HepG2 (cell line): Measurements from ENCODE around the gene GALNT10. TPM values are rescaled to one million over a fixed set of nuclear protein-coding genes. Genes with fewer than 3 reads are reported as not detected.

Experiments
- CENPBD1 ChIP-seq: sonication (generic); formaldehyde crosslinking; IDR thresholded peaks from 2 replicates; pipeline ENCODE4 v1.8.0; 2022; ENCODE audit warnings: missing genetic modification reagents, low read depth, mild to moderate bottlenecking, borderline replicate concordance
- DDIT3 ChIP-seq: sonication (generic); formaldehyde crosslinking; IDR thresholded peaks from 2 replicates; pipeline ENCODE4 v1.4.0; 2020; ENCODE audit warnings: mild to moderate bottlenecking, missing genetic modification reagents
- FOXK1 ChIP-seq: sonication (generic); formaldehyde crosslinking; IDR thresholded peaks from 2 replicates; pipeline ENCODE4 v1.4.0; 2020; ENCODE audit warnings: low read depth, missing genetic modification reagents, borderline replicate concordance
- FOXK2 ChIP-seq: fragments of 450-650 bp; IDR thresholded peaks from 2 replicates; pipeline ENCODE4 v1.6.1; 2016
- HNRNPK ChIP-seq: fragments of 200-400 bp; formaldehyde crosslinking; IDR thresholded peaks from 2 replicates; pipeline ENCODE4 v1.6.1; 2018; ENCODE audit warnings: low read length, low read depth, moderate library complexity, mild to moderate bottlenecking; ENCODE audit not compliant: poor library complexity, severe bottlenecking
- MAFF ChIP-seq: IDR thresholded peaks from 2 replicates; pipeline ENCODE4 v1.6.1; 2011; ENCODE audit warnings: low read depth, low read length, improper control_type of control experiment
- RELA ChIP-seq: sonication (generic); formaldehyde crosslinking; IDR thresholded peaks from 2 replicates; pipeline ENCODE4 v1.4.0; 2020; ENCODE audit warnings: missing genetic modification reagents
- SOX5 ChIP-seq: IDR thresholded peaks from 2 replicates; pipeline ENCODE4 v1.6.1; 2016; ENCODE audit warnings: borderline replicate concordance
- SP2 ChIP-seq: sonication (generic); formaldehyde crosslinking; IDR thresholded peaks from 2 replicates; pipeline ENCODE4 v1.5.1; 2020; ENCODE audit warnings: mild to moderate bottlenecking, missing genetic modification reagents
- SPEN ChIP-seq: sonication (generic); formaldehyde crosslinking; IDR thresholded peaks from 2 replicates; pipeline ENCODE4 v1.5.1; 2020; ENCODE audit warnings: low read depth, mild to moderate bottlenecking, missing genetic modification reagents
- XRCC5 ChIP-seq: fragments of 200-400 bp; formaldehyde crosslinking; optimal IDR thresholded peaks from 2 replicates; pipeline ENCODE3; 2017; ENCODE audit warnings: mild to moderate bottlenecking, low read length
- ZNF180 ChIP-seq: sonication (generic); formaldehyde crosslinking; IDR thresholded peaks from 2 replicates; pipeline ENCODE4 v1.4.0; 2020; ENCODE audit warnings: low read depth, missing genetic modification reagents, borderline replicate concordance
- ZNF337 ChIP-seq: sonication (generic); formaldehyde crosslinking; IDR thresholded peaks from 2 replicates; pipeline ENCODE4 v1.5.1; 2020; ENCODE audit warnings: missing genetic modification reagents, low read depth, mild to moderate bottlenecking, borderline replicate concordance
- ZNF552 ChIP-seq: sonication (generic); formaldehyde crosslinking; IDR thresholded peaks from 2 replicates; pipeline ENCODE4 v1.9.0; 2022; ENCODE audit warnings: missing genetic modification reagents, mild to moderate bottlenecking, borderline replicate concordance
- ZNF724P ChIP-seq: sonication (generic); formaldehyde crosslinking; IDR thresholded peaks from 2 replicates; pipeline ENCODE4 v1.8.0; 2022; ENCODE audit warnings: missing genetic modification reagents, borderline replicate concordance
- ZNF788 ChIP-seq: sonication (generic); formaldehyde crosslinking; IDR thresholded peaks from 2 replicates; pipeline ENCODE4 v1.5.0; 2020; ENCODE audit warnings: mild to moderate bottlenecking, missing genetic modification reagents, borderline replicate concordance
- polyA plus RNA-seq, 8 experiments: library from polyadenylated mRNA; depleted of rRNA in 3 of 8; stranded (reverse) in 7 of 8; unstranded in 1 of 8; fragments of >200 nt; fragmentation: Illumina TruSeq in 4 of 8; extraction: Trizol in 4 of 8; gene quantifications; 2 replicates each; pipeline versions ENCODE4 v1.2.1 to v1.2.3, GENCODE V29; 2011 to 2016; ENCODE audit warnings: low read depth in 4 of 8, missing spikeins in 1 of 8, mixed read lengths in 1 of 8; ENCODE audit not compliant: insufficient read depth in 1 of 8
- total RNA-seq, 5 experiments: library from RNA; depleted of rRNA; stranded (reverse); fragments of >200 nt; fragmentation: Illumina TruSeq; extraction: Trizol; gene quantifications; 2 replicates each; pipeline ENCODE4 v1.2.3, GENCODE V29; 2016; ENCODE audit warnings: low read depth in 1 of 5
- TF ChIP-seq, protein P1 (sequence below): IDR thresholded peaks from 2 replicates; pipeline ENCODE4 v1.6.1; 2018; ENCODE audit warnings: missing genetic modification reagents, mild to moderate bottlenecking, missing compliant biosample characterization
- TF ChIP-seq, protein P2 (sequence below): sonication (generic); formaldehyde crosslinking; IDR thresholded peaks from 2 replicates; pipeline ENCODE4 v1.4.0; 2020; ENCODE audit warnings: missing genetic modification reagents; ENCODE audit errors: not compliant biosample characterization

The GALNT10 gene
- total and polyA plus RNA-seq, 2 of the 13 experiments (the other 11 are each of a cell fraction or from before 2014, with no cell fraction given), result 8.1 to 11.2 TPM

DNA sequence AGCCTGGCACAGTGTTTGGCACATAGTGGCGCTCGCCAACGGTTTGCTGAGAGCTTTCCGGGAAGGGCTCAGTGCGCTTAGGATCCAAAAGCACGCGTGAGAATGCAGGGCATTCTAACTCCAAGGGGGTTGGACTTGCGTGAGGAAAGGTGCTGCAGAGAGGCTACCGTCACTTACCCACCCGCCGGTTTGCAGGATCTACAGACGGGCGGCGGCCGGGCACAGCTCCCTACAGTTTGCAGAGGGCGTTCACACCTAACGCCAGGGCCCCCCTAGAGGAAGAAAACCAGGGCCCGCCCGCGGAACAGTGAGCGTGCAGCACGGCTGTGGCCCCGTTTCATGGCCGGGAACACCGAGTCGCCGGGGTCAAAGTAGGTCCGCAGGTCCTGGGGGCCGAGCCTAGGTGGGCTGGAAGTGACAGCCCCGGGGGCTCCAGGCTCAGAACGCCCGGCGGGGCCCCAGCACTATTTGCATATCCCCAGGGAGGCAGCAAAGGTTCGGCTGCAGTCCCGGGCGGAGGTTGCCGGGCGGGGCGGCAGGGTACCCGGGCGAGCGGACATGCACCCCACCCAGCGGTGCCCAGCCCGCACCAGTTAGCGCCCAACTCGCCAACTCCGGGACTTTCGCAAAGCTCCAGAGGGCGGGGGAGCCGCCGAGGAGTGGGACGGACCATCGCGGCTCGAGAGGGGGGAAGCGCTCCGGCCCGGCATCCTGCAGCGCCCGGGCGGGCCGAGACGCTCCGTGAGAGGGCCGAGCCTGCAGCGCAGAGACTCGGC, 526 bp upstream of the GALNT10 start (continued):
- TF ChIP-seq, protein P1, sequence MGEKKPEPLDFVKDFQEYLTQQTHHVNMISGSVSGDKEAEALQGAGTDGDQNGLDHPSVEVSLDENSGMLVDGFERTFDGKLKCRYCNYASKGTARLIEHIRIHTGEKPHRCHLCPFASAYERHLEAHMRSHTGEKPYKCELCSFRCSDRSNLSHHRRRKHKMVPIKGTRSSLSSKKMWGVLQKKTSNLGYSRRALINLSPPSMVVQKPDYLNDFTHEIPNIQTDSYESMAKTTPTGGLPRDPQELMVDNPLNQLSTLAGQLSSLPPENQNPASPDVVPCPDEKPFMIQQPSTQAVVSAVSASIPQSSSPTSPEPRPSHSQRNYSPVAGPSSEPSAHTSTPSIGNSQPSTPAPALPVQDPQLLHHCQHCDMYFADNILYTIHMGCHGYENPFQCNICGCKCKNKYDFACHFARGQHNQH, result 0 out of 2 replicates have a peak, but pooled peaks have one; percentile 26
- TF ChIP-seq HNRNPK (no peak), ZNF337 (no peak), SPEN (CRISPR knock-in tag) (peak; percentile 26; the same call in 1 of the 2 replicates), DDIT3 (CRISPR knock-in tag) (no peak), RELA (CRISPR knock-in tag) (no peak), CENPBD1 (no peak), ZNF788 (CRISPR knock-in tag) (0 out of 2 replicates have a peak, but pooled peaks have one; percentile 49), FOXK2 (no peak), ZNF552 (no peak), SOX5 (CRISPR knock-in tag) (no peak), FOXK1 (CRISPR knock-in tag) (no peak), SP2 (no peak), XRCC5 (no peak), ZNF724P (CRISPR knock-in tag) (0 out of 2 replicates have a peak, but pooled peaks have one; percentile 56), ZNF180 (CRISPR knock-in tag) (no peak), MAFF (no peak)
- TF ChIP-seq, protein P2, sequence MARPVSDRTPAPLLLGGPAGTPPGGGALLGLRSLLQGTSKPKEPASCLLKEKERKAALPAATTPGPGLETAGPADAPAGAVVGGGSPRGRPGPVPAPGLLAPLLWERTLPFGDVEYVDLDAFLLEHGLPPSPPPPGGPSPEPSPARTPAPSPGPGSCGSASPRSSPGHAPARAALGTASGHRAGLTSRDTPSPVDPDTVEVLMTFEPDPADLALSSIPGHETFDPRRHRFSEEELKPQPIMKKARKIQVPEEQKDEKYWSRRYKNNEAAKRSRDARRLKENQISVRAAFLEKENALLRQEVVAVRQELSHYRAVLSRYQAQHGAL (CRISPR knock-in tag), result no peak
